HL-60/S4 treated with phorbol 12-myristate 13-acetate at 8.2 ng/mL for 4 days and 3 days (cell line): ENCODE data around the gene KIT.
"Not testable (repeated sequence)": the region's sequence is repeated elsewhere in the genome, so short reads cannot be mapped to it uniquely, and the experiment has no call there.

Experiments
- in situ Hi-C: fragments of 300-500 bp; cut with MboI; formaldehyde crosslinking; loops from 2 replicates; pipeline ENCODE4 v1.15.0; 2022; ENCODE audit warnings: low sequenced_read_pairs

KIT gene

GRCh38 chr4:54657551-54658251, at the start of gene KIT:
TSS of gene KIT (plus strand) at chr4:54657957. CDS start at chr4:54658015, 58 bp downstream.
- in situ Hi-C loops, result no loop called here

GRCh38 chr4:54609310-54609709, 48.4 kb upstream of the KIT start:
- in situ Hi-C loops, result no loop called here

- in situ Hi-C loops, result no loop called here
Measured at GRCh38 chr4:54614149-54614548, 43.6 kb upstream of the KIT start.

- in situ Hi-C loops, result no loop called here
Measured at GRCh38 chr4:54620773-54621172, 37.0 kb upstream of the KIT start.

- in situ Hi-C loops, result no loop called here
Measured at GRCh38 chr4:54625391-54625790, 32.4 kb upstream of the KIT start.

GRCh38 chr4:54626113-54626512, 31.6 kb upstream of the KIT start:
- in situ Hi-C loops, result no loop called here

- in situ Hi-C loops, result no loop called here
Measured at GRCh38 chr4:54632537-54632936, 25.2 kb upstream of the KIT start.

- in situ Hi-C loops, result not testable (repeated sequence)
Measured at GRCh38 chr4:54633102-54633740, 24.5 kb upstream of the KIT start.

- in situ Hi-C loops, result no loop called here
Measured at GRCh38 chr4:54635318-54635717, 22.4 kb upstream of the KIT start.

- in situ Hi-C loops, result no loop called here
Measured at GRCh38 chr4:54637325-54637724, 20.4 kb upstream of the KIT start.

- in situ Hi-C loops, result not testable (repeated sequence)
Measured at GRCh38 chr4:54641101-54641500, 16.7 kb upstream of the KIT start.

- in situ Hi-C loops, result no loop called here
Measured at GRCh38 chr4:54643172-54643571, 14.6 kb upstream of the KIT start.

GRCh38 chr4:54643958-54644751, 13.6 kb upstream of the KIT start:
- in situ Hi-C loops, result no loop called here

GRCh38 chr4:54645830-54646229, 11.9 kb upstream of the KIT start:
- in situ Hi-C loops, result no loop called here

GRCh38 chr4:54647070-54647469, 10.7 kb upstream of the KIT start:
- in situ Hi-C loops, result no loop called here

GRCh38 chr4:54651050-54651449, 6.7 kb upstream of the KIT start:
- in situ Hi-C loops, result no loop called here

- in situ Hi-C loops, result no loop called here
Measured at GRCh38 chr4:54654753-54655152, 3.0 kb upstream of the KIT start.

- in situ Hi-C loops, result no loop called here
Measured at GRCh38 chr4:54657185-54657550, 589 bp upstream of the KIT start.

GRCh38 chr4:54658252-54659093, 716 bp downstream of the KIT start:
- in situ Hi-C loops, result no loop called here

- in situ Hi-C loops, result no loop called here
Measured at GRCh38 chr4:54659313-54659712, 1.6 kb downstream of the KIT start.
